COLO668 (cell line): Measurements from ENCODE around the gene DNAI2.

ENCODE experiments used
- DNase-seq: peaks from one replicate; lab custom pipeline; 2025; ENCODE audit not compliant: unreplicated experiment; lab: John Stamatoyannopoulos, UW

Gene DNAI2

GRCh38 chr17:74337834-74338500 is 63.9 kb downstream of the DNAI2 start:
- peak; percentile 69 for DNase-seq

GRCh38 chr17:74339537-74340195 is 65.6 kb downstream of the DNAI2 start:
- peak; percentile 67 for DNase-seq

- peak; percentile 81 for DNase-seq
Observed at GRCh38 chr17:74340470-74341023, 66.5 kb downstream of the DNAI2 start.

GRCh38 chr17:74342224-74342623 is 68.2 kb downstream of the DNAI2 start:
- DNase-seq, result no peak

- no peak for DNase-seq
Observed at GRCh38 chr17:74343121-74343520, 69.1 kb downstream of the DNAI2 start.

- DNase-seq, result no peak
Observed at GRCh38 chr17:74343526-74344284, 69.7 kb downstream of the DNAI2 start.

GRCh38 chr17:74344658-74345057 is 70.6 kb downstream of the DNAI2 start:
- DNase-seq, result no peak

- no peak for DNase-seq
Observed at GRCh38 chr17:74345433-74346241, 71.6 kb downstream of the DNAI2 start.

- DNase-seq, result no peak
Observed at GRCh38 chr17:74347646-74348045, 73.6 kb downstream of the DNAI2 start.

GRCh38 chr17:74349120-74349519 is 75.1 kb downstream of the DNAI2 start:
- no peak for DNase-seq

GRCh38 chr17:74350486-74350885 is 76.5 kb downstream of the DNAI2 start:
- no peak for DNase-seq

GRCh38 chr17:74351552-74352210 is 77.6 kb downstream of the DNAI2 start:
- no peak for DNase-seq

- DNase-seq, result no peak
Observed at GRCh38 chr17:74353446-74354060, 79.5 kb downstream of the DNAI2 start.

GRCh38 chr17:74354123-74354522 is 80.1 kb downstream of the DNAI2 start:
- DNase-seq, result peak; percentile 4

- no peak for DNase-seq
Observed at GRCh38 chr17:74354561-74354960, 80.5 kb downstream of the DNAI2 start.

- no peak for DNase-seq
Observed at GRCh38 chr17:74355065-74355464, 81.0 kb downstream of the DNAI2 start.

GRCh38 chr17:74356646-74357465 is 82.8 kb downstream of the DNAI2 start:
- DNase-seq, result no peak

- DNase-seq, result no peak
Observed at GRCh38 chr17:74357466-74357809, 83.4 kb downstream of the DNAI2 start.

- no peak for DNase-seq
Observed at GRCh38 chr17:74358697-74359096, 84.7 kb downstream of the DNAI2 start.
